ENCODE measurements around the gene BHMT2.

The BHMT2 gene

DNA sequence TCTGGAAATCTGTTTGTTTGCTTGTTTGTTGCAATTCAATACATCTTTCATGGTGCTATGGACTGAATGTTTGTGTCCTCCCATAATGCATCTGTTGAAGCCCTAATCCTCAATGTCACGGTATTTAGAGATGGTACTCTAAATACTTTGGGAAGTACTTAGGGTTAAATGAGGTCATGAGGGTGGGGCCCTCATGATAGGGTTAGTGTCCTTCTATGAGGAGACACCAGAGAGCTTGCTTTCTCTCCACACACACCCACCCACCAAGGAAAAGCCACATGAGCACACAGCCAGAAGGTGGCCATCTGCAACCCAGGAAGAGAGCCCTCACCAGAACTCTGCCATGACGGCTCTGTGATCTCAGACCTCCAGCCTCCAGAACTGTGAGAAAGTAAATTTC, 32.8 kb upstream of the BHMT2 start:
- Mint-ChIP-seq H3K36me3 (ENCODE audit: insufficient read depth) (no peaks in the 10 kb centered on the region), H3K27me3 (no peaks in the 10 kb centered on the region), H3K4me3 (no peak overlapping the region), H3K9me3 (no peaks in the 10 kb centered on the region), H3K27ac (ENCODE audit: low read depth) (no peak overlapping the region), H3K4me1 (no peaks in the 10 kb centered on the region)
- ATAC-seq (replicated peaks; ENCODE audit: extremely low read depth, poor library complexity, severe bottlenecking) (no peak), DNase-seq (ENCODE audit: low spot score in 2 of 2) (no peak)

DNA sequence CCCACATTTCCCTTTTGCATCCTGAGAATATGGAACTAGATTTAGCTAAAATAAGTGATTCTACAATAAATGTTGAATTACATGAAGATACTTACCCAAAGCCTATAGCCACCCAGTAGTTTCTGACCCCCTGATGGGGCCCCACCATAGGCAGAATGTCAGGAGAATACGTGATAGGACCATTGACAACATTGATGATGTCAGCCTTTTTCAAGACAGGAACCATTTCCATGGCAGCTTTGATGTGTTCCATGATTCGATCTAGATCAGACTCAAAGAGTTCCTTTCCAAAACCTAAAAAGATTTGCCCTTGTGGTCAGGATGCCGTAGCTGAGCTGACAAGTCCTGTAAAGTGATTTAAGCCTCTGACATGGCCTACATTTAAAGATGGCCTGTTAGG, 27.4 kb upstream of the BHMT2 start:
- H3K36me3 Mint-ChIP-seq (ENCODE audit: insufficient read depth), result no peaks in the 10 kb centered on the region
- ATAC-seq (replicated peaks; ENCODE audit: extremely low read depth, poor library complexity, severe bottlenecking) (no peak), DNase-seq (ENCODE audit: low spot score in 2 of 2) (no peak)
- no peak overlapping the region for H3K4me3 Mint-ChIP-seq
- H3K9me3 Mint-ChIP-seq, result no peaks in the 10 kb centered on the region
- no peak overlapping the region for H3K27ac Mint-ChIP-seq (ENCODE audit: low read depth)
- H3K27me3 Mint-ChIP-seq, result peaks cover 17% of the 10 kb centered on the region
- H3K4me1 Mint-ChIP-seq, result no peaks in the 10 kb centered on the region

DNA sequence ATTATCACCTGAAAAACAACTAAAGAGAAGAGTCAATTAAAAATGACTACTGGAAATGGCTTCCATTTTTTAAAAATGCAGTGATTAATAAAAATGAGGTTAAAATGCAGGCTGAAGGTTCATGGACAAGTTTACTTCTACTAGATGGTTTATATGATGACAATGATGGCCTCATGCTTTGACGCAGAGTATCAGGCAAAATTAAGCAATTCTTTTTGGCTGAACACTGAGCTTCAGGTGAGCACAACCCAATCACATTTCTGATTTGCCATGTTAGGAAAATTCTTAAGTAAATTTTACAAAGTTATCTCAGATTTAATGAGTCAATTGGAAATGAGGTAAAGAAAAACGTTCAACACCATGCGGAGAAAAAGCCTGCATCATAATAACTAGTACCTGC, 22.4 kb upstream of the BHMT2 start:
- DNase-seq (ENCODE audit: low spot score in 2 of 2), result no peak

GRCh38 chr5:79048437-79048836, 21.1 kb upstream of the BHMT2 start:
- peaks cover 34% of the 10 kb centered on the region for H3K27me3 Mint-ChIP-seq
- H3K9me3 Mint-ChIP-seq, result no peaks in the 10 kb centered on the region
- H3K4me1 Mint-ChIP-seq, result no peaks in the 10 kb centered on the region
- no peak overlapping the region for H3K27ac Mint-ChIP-seq (ENCODE audit: low read depth)
- ATAC-seq (replicated peaks; ENCODE audit: extremely low read depth, poor library complexity, severe bottlenecking) (no peak), DNase-seq (ENCODE audit: low spot score in 2 of 2) (no peak)
- no peak overlapping the region for H3K4me3 Mint-ChIP-seq
- no peaks in the 10 kb centered on the region for H3K36me3 Mint-ChIP-seq (ENCODE audit: insufficient read depth)

More for the DNA sequence above, 22.4 kb upstream of the BHMT2 start:
- Mint-ChIP-seq H3K4me1 (no peaks in the 10 kb centered on the region), H3K9me3 (no peaks in the 10 kb centered on the region), H3K36me3 (ENCODE audit: insufficient read depth) (no peaks in the 10 kb centered on the region), H3K4me3 (no peak overlapping the region), H3K27ac (ENCODE audit: low read depth) (no peak overlapping the region), H3K27me3 (peaks cover 34% of the 10 kb centered on the region)
- no peak for ATAC-seq (replicated peaks; ENCODE audit: extremely low read depth, poor library complexity, severe bottlenecking)

DNA sequence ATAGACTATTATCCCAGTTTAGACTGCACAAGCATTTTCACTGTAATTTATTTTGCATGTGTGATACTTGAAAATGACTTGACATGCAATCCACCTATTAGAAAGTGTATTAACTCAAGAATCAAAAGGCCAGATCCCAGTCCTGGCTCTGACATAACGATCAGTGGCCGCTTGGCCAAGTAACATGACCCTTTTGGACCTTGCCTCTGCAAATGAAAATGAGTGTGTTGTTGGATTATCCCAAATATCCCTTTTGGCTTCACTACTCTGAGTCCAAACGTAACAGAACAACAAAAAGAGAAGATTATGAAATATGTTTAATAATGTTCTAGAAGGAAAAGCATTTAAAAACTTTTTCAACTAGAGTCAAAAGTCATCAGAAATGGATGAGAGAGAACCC, 19.1 kb upstream of the BHMT2 start:
- H3K4me1 Mint-ChIP-seq, result no peaks in the 10 kb centered on the region
- H3K36me3 Mint-ChIP-seq (ENCODE audit: insufficient read depth), result no peaks in the 10 kb centered on the region
- H3K4me3 Mint-ChIP-seq, result no peak overlapping the region
- no peak overlapping the region for H3K27ac Mint-ChIP-seq (ENCODE audit: low read depth)
- H3K9me3 Mint-ChIP-seq, result no peaks in the 10 kb centered on the region
- DNase-seq (ENCODE audit: low spot score in 2 of 2) (no peak), ATAC-seq (replicated peaks; ENCODE audit: extremely low read depth, poor library complexity, severe bottlenecking) (no peak)
- H3K27me3 Mint-ChIP-seq, result peaks cover 36% of the 10 kb centered on the region

DNA sequence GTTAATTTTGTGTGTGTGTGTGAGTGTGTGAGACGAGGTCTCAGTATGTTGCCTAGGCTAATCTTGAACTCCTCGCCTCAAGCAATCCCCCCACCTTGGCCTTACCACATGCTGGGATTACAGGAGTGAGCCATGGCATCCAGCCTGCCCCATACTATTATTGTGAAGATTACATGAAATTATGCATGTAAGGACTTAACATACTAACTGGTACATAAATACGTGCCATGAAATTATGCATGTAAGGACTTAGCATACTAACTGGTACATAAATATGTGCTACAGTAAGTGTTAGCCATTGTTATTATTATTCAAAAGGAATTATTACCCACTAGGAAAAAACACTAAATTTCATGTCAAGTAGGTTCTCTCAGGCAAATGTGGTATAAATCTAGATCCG, 16.2 kb upstream of the BHMT2 start:
- no peak for ATAC-seq (replicated peaks; ENCODE audit: extremely low read depth, poor library complexity, severe bottlenecking)
- DNase-seq (ENCODE audit: low spot score in 2 of 2), result no peak
- H3K27ac Mint-ChIP-seq (ENCODE audit: low read depth), result no peak overlapping the region
- no peaks in the 10 kb centered on the region for H3K9me3 Mint-ChIP-seq
- H3K4me1 Mint-ChIP-seq, result no peaks in the 10 kb centered on the region
- H3K36me3 Mint-ChIP-seq (ENCODE audit: insufficient read depth), result no peaks in the 10 kb centered on the region
- peaks cover 26% of the 10 kb centered on the region for H3K27me3 Mint-ChIP-seq
- no peak overlapping the region for H3K4me3 Mint-ChIP-seq

DNA sequence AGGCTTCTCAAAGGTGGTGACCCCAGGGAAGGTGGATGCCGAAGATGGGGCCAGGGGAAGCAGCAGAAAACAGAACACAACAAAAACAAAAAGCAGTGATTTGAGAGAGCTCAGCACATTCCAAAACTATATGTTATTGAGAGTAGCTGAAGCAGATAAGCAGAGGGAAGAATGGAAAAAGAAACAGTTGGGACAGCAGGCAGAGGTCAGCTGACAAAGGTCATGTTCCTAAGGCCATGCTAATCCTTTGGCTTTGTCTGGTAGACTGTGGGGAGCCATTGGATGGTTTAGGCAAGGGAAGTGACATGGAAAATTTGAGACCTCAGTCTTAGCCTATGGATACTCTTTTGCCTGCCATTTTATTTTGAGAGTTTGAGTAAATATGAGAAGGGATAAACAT, 14.6 kb upstream of the BHMT2 start:
- no peaks in the 10 kb centered on the region for H3K9me3 Mint-ChIP-seq
- H3K27ac Mint-ChIP-seq (ENCODE audit: low read depth), result no peak overlapping the region
- peaks cover 18% of the 10 kb centered on the region for H3K27me3 Mint-ChIP-seq
- H3K36me3 Mint-ChIP-seq (ENCODE audit: insufficient read depth), result no peaks in the 10 kb centered on the region
- H3K4me3 Mint-ChIP-seq, result no peak overlapping the region
- ATAC-seq (replicated peaks; ENCODE audit: extremely low read depth, poor library complexity, severe bottlenecking) (no peak), DNase-seq (ENCODE audit: low spot score in 2 of 2) (no peak)
- H3K4me1 Mint-ChIP-seq, result no peaks in the 10 kb centered on the region

DNA sequence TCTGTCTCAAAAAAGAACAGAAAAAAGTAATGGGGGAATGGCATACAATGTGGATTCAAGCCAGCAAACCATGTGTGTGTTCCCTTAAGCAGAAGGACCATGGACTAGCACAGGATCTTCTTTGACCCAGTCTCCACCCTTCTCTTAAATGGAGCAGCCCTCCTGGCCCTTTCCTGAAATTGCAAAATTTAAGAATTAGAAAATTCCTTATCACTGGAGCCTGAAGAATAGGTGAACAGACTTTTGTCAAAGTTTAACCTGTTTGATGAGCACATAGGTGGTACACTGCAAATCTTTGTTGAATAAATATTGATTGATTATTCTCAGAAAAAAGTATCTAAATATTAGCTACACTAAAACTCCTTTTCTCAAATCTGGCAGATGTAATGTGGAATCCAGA, 12.7 kb upstream of the BHMT2 start:
- no peak for DNase-seq (ENCODE audit: low spot score in 2 of 2)
- H3K36me3 Mint-ChIP-seq (ENCODE audit: insufficient read depth), result no peaks in the 10 kb centered on the region

GRCh38 chr5:79059674-79060073, 9.9 kb upstream of the BHMT2 start:
- ATAC-seq (replicated peaks; ENCODE audit: extremely low read depth, poor library complexity, severe bottlenecking) (no peak), DNase-seq (ENCODE audit: low spot score in 2 of 2) (no peak)
- H3K4me3 Mint-ChIP-seq, result no peak overlapping the region
- no peaks in the 10 kb centered on the region for H3K36me3 Mint-ChIP-seq (ENCODE audit: insufficient read depth)
- no peak overlapping the region for H3K27ac Mint-ChIP-seq (ENCODE audit: low read depth)
- H3K27me3 Mint-ChIP-seq, result peaks cover 27% of the 10 kb centered on the region
- H3K4me1 Mint-ChIP-seq, result no peaks in the 10 kb centered on the region
- no peaks in the 10 kb centered on the region for H3K9me3 Mint-ChIP-seq

More for the DNA sequence above, 12.7 kb upstream of the BHMT2 start:
- peaks cover 26% of the 10 kb centered on the region for H3K27me3 Mint-ChIP-seq
- no peak overlapping the region for H3K4me3 Mint-ChIP-seq
- no peaks in the 10 kb centered on the region for H3K4me1 Mint-ChIP-seq
- H3K27ac Mint-ChIP-seq (ENCODE audit: low read depth), result no peak overlapping the region
- ATAC-seq (replicated peaks; ENCODE audit: extremely low read depth, poor library complexity, severe bottlenecking), result no peak
- no peaks in the 10 kb centered on the region for H3K9me3 Mint-ChIP-seq

DNA sequence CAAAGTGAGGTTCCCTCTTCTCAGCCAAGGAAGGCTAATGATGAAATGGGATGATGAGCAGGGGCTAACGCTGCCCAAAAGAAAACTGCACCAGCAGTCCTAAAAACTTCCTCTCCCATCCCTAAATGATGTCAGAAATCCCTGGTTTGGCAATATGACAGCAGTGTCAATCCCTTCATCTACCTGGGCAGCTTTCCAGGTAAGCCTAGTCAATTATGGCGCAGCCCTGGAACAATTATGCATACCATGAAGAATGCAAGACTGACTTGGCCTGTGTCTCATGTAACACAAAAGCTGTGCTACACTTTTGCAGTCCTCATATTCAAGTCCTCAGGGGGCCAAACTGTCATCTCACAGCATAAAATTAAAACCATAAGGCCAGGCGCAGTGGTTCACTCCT, 7.1 kb upstream of the BHMT2 start:
- Mint-ChIP-seq H3K4me1 (no peaks in the 10 kb centered on the region), H3K27me3 (peaks cover 36% of the 10 kb centered on the region), H3K9me3 (no peaks in the 10 kb centered on the region), H3K4me3 (no peak overlapping the region), H3K36me3 (ENCODE audit: insufficient read depth) (no peaks in the 10 kb centered on the region), H3K27ac (ENCODE audit: low read depth) (no peak overlapping the region)
- ATAC-seq (replicated peaks; ENCODE audit: extremely low read depth, poor library complexity, severe bottlenecking) (no peak), DNase-seq (ENCODE audit: low spot score in 2 of 2) (no peak)

DNA sequence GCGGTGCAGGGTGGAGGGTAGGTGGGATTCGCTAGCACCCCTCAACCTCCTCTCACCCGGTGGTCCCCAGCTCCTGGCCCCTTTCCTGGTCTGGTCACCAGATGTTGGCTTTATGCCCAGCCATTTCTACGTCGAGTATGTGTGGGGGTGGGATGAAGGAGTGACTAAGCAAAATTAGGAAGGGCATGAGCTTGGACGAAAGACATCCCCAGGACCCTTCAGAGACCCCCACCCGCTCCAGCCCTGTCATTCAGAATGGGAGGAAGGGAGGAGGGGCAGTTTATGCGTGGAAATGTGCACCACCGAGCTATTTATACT, 742 bp downstream of the BHMT2 start:
- ATAC-seq (replicated peaks; ENCODE audit: extremely low read depth, poor library complexity, severe bottlenecking) (no peak), DNase-seq (ENCODE audit: low spot score in 2 of 2) (no peak)
- Mint-ChIP-seq H3K9me3 (no peaks in the 10 kb centered on the region), H3K4me3 (no peak overlapping the region), H3K27me3 (peaks cover 32% of the 10 kb centered on the region), H3K36me3 (ENCODE audit: insufficient read depth) (no peaks in the 10 kb centered on the region), H3K4me1 (no peaks in the 10 kb centered on the region), H3K27ac (ENCODE audit: low read depth) (no peak overlapping the region)

DNA sequence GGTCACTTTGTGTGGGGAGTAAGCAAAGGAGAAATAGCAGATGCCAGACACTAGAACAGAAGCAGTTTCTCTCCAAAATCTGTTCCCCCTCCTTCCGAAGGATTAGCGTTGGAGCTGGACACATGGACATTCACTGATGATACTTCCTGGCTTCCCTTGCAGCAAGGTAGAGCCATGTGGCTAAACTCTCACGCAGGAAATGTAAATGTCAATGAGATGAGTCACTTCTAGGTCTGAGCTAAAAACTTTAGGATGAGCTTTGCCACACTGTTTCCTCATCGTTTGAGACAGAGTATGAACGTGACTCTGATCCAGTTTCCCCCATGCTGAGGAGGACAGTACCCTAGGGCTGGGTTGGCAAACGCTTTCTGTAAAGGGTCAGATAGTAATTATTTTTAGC, 5.1 kb downstream of the BHMT2 start:
- H3K27me3 Mint-ChIP-seq, result peaks cover 10% of the 10 kb centered on the region
- H3K9me3 Mint-ChIP-seq, result no peaks in the 10 kb centered on the region
- no peaks in the 10 kb centered on the region for H3K36me3 Mint-ChIP-seq (ENCODE audit: insufficient read depth)
- no peak overlapping the region for H3K27ac Mint-ChIP-seq (ENCODE audit: low read depth)
- ATAC-seq (replicated peaks; ENCODE audit: extremely low read depth, poor library complexity, severe bottlenecking), result no peak
- no peak overlapping the region for H3K4me3 Mint-ChIP-seq
- no peaks in the 10 kb centered on the region for H3K4me1 Mint-ChIP-seq
- no peak for DNase-seq (ENCODE audit: low spot score in 2 of 2)

GRCh38 chr5:79075646-79076426, 6.3 kb downstream of the BHMT2 start:
- H3K27me3 Mint-ChIP-seq, result peaks cover 7% of the 10 kb centered on the region
- DNase-seq (ENCODE audit: low spot score in 2 of 2) (no peak), ATAC-seq (replicated peaks; ENCODE audit: extremely low read depth, poor library complexity, severe bottlenecking) (no peak)
- no peak overlapping the region for H3K27ac Mint-ChIP-seq (ENCODE audit: low read depth)
- no peaks in the 10 kb centered on the region for H3K4me1 Mint-ChIP-seq
- no peaks in the 10 kb centered on the region for H3K36me3 Mint-ChIP-seq (ENCODE audit: insufficient read depth)
- no peaks in the 10 kb centered on the region for H3K9me3 Mint-ChIP-seq
- no peak overlapping the region for H3K4me3 Mint-ChIP-seq

GRCh38 chr5:79076819-79077218, 7.3 kb downstream of the BHMT2 start:
- Mint-ChIP-seq H3K36me3 (ENCODE audit: insufficient read depth) (no peaks in the 10 kb centered on the region), H3K9me3 (no peaks in the 10 kb centered on the region), H3K4me3 (no peak overlapping the region), H3K27ac (ENCODE audit: low read depth) (no peak overlapping the region), H3K27me3 (no peaks in the 10 kb centered on the region), H3K4me1 (no peaks in the 10 kb centered on the region)
- no peak for ATAC-seq (replicated peaks; ENCODE audit: extremely low read depth, poor library complexity, severe bottlenecking)
- no peak for DNase-seq (ENCODE audit: low spot score in 2 of 2)
